Osteocyte (in vitro differentiated cells): ENCODE results near the gene COG7. TPM values are rescaled to one million over a fixed set of nuclear protein-coding genes. Genes with fewer than 3 reads are reported as not detected.
A peak's percentile ranks its signal among the peaks of the same experiment; 100 is the strongest.

Experiments
- DNase-seq: peaks from one replicate; pipeline ENCODE4 v3.0.0; 2021; ENCODE audit warnings: mixed read lengths; ENCODE audit not compliant: unreplicated experiment; ENCODE audit errors: extremely low spot score
- H3K27ac Mint-ChIP-seq: one replicate; pipeline ENCODE4 v1.8.0; 2021; ENCODE audit warnings: mild to moderate bottlenecking, mixed read lengths; ENCODE audit not compliant: unreplicated experiment
- H3K27me3 Mint-ChIP-seq: one replicate; pipeline ENCODE4 v1.8.0; 2021; ENCODE audit warnings: mixed read lengths; ENCODE audit not compliant: unreplicated experiment
- H3K36me3 Mint-ChIP-seq: one replicate; pipeline ENCODE4 v1.8.0; 2021; ENCODE audit warnings: mixed read lengths; ENCODE audit not compliant: unreplicated experiment
- H3K4me1 Mint-ChIP-seq: one replicate; pipeline ENCODE4 v1.8.0; 2021; ENCODE audit warnings: mixed read lengths; ENCODE audit not compliant: unreplicated experiment
- H3K4me3 Mint-ChIP-seq: one replicate; pipeline ENCODE4 v1.8.0; 2021; ENCODE audit warnings: mild to moderate bottlenecking, moderate library complexity, mixed read lengths; ENCODE audit not compliant: unreplicated experiment
- H3K9me3 Mint-ChIP-seq: one replicate; pipeline ENCODE4 v1.8.0; 2021; ENCODE audit warnings: mixed read lengths; ENCODE audit not compliant: unreplicated experiment
- total RNA-seq: library from RNA; stranded (reverse); gene quantifications from 2 replicates; pipeline ENCODE4 v1.2.1, GENCODE V29; 2021
- TF ChIP-seq, protein P1 (sequence below): fragments of 200-600 bp; sonication (generic); IDR thresholded peaks from 2 replicates; pipeline ENCODE4 v1.5.0; 2021; ENCODE audit warnings: antibody characterized with exemption, mild to moderate bottlenecking, moderate library complexity

COG7 gene
- total RNA-seq, 1 donor from 2014 or later = 25.4 TPM

DNA sequence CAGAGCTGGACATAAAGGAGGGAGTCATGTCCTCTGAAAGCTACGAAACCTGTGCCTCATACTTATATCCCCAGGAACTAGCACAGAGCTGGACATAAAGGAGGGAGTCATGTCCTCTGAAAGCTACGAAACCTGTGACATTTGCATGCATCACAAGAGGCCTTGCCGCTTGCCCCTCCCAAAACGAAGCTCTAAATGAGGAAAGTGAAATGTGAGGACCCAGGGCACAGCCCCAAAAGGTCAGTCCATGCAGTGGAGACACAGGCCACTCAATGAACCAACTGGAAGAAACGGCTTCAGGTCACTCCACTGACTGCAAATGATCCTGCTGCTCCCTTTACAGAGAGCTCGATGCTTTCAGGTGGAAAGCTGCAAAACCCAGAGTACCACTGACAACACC, 38.3 kb downstream of the COG7 start:
- H3K4me1 Mint-ChIP-seq = peaks cover 11% of the 10 kb centered on the region

DNA sequence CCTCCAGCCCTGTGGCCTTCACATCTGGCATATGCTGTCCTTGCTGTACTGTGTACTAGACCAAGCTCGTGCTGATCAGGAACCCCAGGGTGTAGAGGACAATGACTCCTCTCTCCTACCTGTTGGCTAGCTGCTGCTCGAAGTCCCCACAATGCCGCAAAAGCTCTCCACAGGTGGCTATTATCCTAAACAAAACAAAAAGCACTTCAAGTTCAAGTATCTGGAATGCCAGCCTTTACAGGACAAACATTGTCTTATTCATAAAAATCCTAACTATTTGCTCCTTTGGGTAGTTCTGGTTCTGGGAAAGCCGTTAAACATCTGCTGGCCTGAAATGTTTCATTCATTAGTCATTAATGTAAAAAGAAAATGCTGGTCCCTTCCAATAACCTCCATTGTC, 42.8 kb downstream of the COG7 start:
- peaks cover 38% of the 10 kb centered on the region for H3K4me1 Mint-ChIP-seq
- H3K27me3 Mint-ChIP-seq = no peaks in the 10 kb centered on the region
- H3K9me3 Mint-ChIP-seq = no peaks in the 10 kb centered on the region
- peaks cover 41% of the 10 kb centered on the region for H3K36me3 Mint-ChIP-seq
- TF ChIP-seq, protein P1, sequence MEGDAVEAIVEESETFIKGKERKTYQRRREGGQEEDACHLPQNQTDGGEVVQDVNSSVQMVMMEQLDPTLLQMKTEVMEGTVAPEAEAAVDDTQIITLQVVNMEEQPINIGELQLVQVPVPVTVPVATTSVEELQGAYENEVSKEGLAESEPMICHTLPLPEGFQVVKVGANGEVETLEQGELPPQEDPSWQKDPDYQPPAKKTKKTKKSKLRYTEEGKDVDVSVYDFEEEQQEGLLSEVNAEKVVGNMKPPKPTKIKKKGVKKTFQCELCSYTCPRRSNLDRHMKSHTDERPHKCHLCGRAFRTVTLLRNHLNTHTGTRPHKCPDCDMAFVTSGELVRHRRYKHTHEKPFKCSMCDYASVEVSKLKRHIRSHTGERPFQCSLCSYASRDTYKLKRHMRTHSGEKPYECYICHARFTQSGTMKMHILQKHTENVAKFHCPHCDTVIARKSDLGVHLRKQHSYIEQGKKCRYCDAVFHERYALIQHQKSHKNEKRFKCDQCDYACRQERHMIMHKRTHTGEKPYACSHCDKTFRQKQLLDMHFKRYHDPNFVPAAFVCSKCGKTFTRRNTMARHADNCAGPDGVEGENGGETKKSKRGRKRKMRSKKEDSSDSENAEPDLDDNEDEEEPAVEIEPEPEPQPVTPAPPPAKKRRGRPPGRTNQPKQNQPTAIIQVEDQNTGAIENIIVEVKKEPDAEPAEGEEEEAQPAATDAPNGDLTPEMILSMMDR = no peak
- peak overlapping the region; percentile 42 for H3K27ac Mint-ChIP-seq
- H3K4me3 Mint-ChIP-seq = no peak overlapping the region
- no peak for DNase-seq

More for the DNA sequence above, 38.3 kb downstream of the COG7 start:
- DNase-seq = no peak
- Mint-ChIP-seq H3K27ac (no peak overlapping the region), H3K4me3 (no peak overlapping the region), H3K9me3 (no peaks in the 10 kb centered on the region), H3K27me3 (no peaks in the 10 kb centered on the region), H3K36me3 (peaks cover 57% of the 10 kb centered on the region)
- TF ChIP-seq, protein P1 = no peak

DNA sequence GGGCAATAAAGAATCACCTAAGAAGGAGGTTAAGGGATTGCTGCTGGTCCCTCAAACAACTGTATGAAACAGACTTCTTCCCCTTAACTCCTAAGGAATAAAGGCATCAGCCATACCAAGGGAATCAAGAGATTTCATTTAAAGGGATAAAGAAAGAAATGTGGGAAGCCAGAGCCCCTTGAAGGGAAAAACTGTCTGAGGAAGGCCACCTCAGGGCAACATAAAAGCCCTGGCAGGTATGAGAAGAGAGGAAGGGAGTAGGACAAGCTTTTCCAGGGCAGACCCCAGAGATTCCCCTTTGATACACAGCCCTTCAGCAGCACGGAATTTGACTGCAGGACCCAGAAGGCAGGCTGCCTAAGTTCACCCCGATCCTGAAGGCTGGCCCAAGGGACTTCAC, 43.5 kb downstream of the COG7 start:
- no peak for DNase-seq
- TF ChIP-seq, protein P1 = no peak
- Mint-ChIP-seq H3K4me1 (peaks cover 43% of the 10 kb centered on the region), H3K27ac (peak overlapping the region; percentile 42), H3K4me3 (no peak overlapping the region), H3K36me3 (peaks cover 42% of the 10 kb centered on the region), H3K9me3 (no peaks in the 10 kb centered on the region), H3K27me3 (no peaks in the 10 kb centered on the region)

DNA sequence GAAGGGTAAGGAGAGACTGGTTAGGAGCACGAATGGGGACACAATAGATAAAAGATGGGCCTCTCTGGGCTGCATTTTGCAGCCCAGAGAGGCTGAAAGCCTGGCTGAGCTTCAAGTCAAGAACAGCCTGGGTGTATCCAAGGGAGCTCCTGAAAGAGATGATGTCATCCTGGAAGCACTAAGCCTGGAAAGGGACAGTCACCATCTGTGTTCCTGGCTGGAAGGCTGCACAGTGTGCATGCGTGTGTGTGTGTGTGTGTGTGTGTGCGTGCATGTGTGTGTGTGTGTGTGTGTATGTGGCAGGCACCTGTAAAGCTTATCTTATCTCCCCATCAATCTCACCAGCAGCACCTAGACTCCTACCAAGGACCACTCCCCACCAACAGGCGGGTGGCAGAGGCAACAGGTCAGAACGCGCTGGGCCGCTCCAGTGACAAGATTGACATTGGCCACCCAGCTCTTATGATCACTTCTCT, 44.1 kb downstream of the COG7 start:
- no peaks in the 10 kb centered on the region for H3K9me3 Mint-ChIP-seq
- H3K36me3 Mint-ChIP-seq = peaks cover 41% of the 10 kb centered on the region
- no peak overlapping the region for H3K4me3 Mint-ChIP-seq
- DNase-seq = no peak
- TF ChIP-seq, protein P1 = no peak
- H3K27ac Mint-ChIP-seq = peak overlapping the region; percentile 42
- H3K4me1 Mint-ChIP-seq = peaks cover 50% of the 10 kb centered on the region
- H3K27me3 Mint-ChIP-seq = no peaks in the 10 kb centered on the region

DNA sequence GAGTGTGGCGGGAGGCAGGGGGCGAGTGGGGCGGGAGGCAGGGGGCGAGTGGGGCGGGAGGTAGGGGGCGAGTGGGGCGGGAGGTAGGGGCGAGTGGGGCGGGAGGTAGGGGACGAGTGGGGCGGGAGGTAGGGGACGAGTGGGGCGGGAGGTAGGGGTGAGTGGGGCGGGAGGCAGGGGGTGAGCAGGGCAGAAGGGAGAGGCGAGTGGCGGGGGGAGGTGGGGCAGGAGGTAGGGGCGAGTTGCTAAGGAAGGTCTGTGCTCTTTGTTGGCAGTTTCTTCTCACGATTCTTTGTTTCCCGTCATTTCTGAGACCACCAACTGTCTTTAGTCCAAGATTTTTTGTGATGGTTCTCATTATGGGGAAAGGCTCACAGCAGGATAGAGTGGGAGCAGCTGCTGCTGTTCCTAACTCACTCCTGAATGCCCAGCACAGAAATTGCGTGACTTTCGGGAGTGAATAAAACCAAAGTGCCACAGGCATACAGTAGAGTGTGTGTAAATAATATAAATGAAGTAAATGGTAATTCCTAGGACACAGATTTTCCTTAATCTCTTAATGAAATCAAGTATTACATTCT, 44.7 kb downstream of the COG7 start:
- Mint-ChIP-seq H3K4me3 (no peak overlapping the region), H3K27ac (peak overlapping the region; percentile 5)

More for the DNA sequence above, 44.7 kb downstream of the COG7 start:
- Mint-ChIP-seq H3K36me3 (peaks cover 38% of the 10 kb centered on the region), H3K4me1 (peaks cover 50% of the 10 kb centered on the region), H3K27me3 (no peaks in the 10 kb centered on the region), H3K9me3 (no peaks in the 10 kb centered on the region)
- no peak for DNase-seq
- TF ChIP-seq, protein P1 = no peak
